HG02981 (cell line): ENCODE data around the gene DUSP3.

Experiments used
- ATAC-seq: cut with Tn5 transposase; IDR thresholded peaks from one replicate; pipeline ENCODE4 v1.9.1; 2021; ENCODE audit warnings: mild to moderate bottlenecking, moderate library complexity; ENCODE audit not compliant: unreplicated experiment

DUSP3 gene

DNA sequence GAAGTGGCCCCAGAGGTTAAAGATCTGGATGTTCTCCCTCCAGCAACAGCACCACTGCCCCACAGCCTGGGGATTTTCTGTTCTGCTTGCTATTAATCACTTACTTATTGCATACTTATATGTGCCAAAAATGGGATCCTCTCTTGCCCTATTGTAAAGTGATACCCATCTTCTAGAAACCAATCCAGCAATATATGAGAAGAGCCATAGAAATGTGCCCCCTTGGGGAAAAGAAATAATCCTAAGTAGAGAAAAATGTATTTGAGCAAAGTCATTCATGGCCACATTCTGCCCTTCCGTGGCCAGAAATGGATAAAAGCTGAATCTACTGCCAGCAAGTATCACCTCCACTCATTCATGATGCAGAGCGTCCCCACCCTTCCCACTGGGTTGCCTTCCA is 41.1 kb downstream of the DUSP3 start:
- ATAC-seq: no peak

DNA sequence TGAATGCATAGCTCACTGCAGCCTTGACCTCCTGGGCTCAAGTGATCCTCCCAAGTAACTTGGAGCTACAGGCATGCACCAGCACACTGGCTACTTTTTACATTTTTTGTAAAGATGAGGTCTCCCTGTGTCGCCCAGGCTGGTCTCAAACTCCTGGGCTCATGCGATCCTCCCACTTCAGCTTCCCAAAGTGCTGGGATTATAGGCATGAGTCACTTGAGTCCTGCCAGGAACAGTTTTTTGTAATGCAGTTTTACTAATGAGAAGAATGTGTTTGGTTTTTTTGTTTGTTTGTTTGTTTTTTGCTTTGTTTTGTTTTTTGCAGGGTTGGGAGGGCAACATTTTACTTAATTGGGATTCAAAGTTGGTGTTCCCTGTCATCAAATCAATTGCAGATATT is 42.4 kb downstream of the DUSP3 start:
- ATAC-seq: no peak

DNA sequence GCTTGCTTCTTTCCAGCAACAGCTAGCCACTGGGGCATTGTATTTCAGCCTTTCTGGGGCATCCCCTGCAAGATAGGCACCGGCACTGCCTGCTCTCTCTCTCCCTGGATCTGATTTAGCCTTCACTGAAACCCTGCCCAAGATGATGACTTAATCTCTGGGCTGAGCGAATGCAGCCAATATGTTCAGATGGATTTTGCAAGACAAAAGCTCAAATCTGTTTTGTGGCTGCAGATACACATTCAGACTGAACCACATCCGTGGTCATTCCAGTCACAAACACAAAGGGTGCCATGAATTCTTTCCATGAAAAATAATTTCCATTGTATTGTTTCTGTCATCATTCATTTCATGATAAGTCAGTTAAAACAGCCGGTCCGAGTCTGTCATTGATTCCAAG is 44.4 kb downstream of the DUSP3 start:
- ATAC-seq: no peak

DNA sequence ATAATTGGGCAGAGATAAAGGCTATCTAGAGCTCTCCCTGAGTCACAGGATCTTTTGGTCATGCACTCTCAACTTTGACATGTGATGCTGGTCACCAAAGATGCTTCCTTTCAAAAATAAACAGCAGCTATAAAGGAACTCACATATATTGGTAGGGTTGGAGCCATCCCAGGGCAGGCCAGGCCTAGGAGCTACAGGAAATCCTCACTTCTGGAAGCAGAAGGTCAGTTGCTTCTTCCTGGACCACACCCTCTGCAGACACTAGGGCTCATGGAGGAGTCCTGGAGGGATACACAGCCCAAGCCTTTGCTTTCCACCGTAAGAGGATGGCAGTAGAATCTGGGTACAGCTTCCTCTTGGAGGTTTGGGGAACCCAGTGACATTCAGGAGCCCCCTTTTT is 44.8 kb downstream of the DUSP3 start:
- no peak for ATAC-seq

DNA sequence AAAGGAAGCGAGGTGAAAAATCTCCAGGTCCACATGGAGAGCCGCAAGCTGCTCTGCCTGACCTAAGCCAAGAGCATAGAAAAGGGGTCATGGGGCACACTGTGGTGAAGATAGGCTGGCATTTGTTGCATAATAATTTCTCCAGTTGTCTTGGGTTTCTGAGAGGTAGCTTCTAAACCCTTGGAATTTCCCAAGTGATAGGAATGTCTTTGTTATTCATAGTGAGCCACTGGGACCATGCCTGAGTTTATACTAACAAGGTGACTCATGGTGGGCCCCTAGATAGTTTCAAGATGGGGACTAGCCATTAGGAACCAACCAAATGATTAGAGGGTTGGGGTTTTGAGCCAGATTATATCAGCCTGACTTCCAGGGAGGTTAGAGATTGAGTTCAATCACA is 45.8 kb downstream of the DUSP3 start:
- no peak for ATAC-seq

DNA sequence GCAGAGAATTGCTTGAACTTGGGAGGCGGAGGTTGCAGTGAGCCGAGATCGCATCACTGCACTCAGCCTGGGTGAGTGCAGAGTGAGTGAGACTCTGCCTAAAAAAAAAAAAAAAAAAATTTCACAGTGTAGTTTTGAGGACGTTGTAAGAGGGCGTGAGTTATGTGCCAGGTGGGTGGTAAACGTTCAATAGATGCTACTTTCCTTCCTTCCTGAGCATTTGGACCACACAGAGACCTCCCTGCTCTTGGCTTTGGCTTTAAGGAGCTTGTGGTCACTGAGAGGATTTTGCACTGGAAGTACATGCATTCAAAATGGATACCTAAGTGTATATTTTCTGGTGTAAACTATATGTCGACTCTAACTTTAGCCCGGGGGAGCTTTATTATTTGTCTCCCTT is 50.7 kb downstream of the DUSP3 start:
- no peak for ATAC-seq

DNA sequence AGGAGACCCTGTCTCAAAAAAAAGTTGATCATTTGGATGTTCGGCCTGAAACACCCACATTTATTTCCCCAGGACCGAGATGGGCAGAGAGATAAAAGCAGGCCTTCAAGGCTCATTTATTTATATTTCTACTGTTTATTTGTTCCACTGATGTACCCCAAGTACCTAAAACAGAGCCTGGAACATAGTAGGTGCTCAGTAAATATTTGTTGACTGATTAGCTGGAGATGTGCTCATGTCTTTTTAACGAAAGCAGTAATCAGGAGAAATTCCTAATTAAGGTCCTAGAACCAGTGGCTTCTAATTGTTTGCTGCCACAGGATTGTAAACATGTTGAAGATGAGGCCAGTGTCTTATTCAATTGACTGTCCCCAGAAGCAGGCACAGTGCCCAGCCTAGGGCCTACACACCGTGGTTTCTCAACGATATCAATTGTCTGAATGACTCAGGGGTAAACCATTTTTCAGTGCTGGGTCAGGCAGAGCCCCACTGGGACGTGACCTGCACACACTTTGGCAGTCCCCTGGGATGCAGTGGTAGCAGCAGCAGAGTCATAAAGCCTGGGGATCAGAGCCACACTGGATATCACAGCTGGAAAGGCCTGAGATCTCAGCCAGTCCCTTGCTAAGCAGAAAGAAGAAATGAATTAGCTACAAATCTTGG is 54.9 kb downstream of the DUSP3 start:
- ATAC-seq: no peak

DNA sequence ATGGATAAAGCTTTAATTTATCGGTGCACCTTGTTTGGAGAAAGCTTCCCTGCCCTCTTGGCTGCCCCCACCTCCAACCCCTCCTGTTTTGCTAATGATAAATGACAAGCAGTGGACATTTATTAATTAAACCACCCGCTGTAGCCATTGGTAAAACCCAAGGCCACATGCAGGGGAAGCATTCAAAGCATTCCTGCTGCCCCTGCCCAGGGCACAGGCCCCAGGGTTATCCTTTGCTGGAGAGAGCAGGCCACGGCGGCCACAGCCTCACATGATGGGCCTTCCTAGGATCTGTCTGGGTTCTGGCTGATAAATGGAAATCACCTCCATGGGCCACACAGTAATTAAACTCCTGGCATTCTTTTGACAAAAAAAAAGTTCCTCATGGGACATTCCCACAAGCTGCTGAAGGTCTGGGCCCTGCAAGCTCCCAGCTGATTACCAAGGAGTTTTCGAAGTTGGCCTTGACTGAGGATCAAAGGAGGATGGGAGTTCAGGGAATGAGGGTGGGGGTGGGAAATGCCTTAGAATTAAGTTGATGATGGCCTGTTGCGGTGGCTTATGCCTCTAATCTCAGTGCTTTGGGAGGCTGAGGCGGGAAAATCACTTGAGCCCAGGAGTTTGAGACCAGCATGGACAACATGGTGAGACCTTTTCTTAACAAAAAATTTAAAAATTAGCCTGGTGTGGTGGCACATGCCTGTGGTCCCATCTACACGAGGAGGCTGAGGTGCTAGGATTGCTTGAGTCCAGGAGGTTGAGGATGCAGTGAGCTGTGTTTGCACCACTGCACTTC is 55.7 kb downstream of the DUSP3 start:
- ATAC-seq: no peak

DNA sequence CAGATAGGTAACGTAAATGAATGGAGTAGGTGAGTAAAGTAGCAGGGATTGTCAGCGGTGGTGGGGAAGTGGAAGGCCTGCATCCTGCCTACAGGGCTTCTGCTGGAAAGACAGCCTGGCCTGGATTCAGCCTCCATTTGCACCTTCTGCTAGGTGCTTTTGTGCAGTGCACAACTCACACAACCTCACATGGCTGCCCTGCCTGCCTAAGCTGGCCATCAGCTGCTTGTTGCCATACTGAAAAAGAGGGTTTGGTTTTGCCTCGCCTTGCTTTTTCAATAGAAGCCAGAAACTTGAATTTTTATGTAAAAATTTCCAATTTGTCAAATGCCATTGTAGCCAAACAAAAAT is 56.5 kb downstream of the DUSP3 start:
- ATAC-seq: no peak

DNA sequence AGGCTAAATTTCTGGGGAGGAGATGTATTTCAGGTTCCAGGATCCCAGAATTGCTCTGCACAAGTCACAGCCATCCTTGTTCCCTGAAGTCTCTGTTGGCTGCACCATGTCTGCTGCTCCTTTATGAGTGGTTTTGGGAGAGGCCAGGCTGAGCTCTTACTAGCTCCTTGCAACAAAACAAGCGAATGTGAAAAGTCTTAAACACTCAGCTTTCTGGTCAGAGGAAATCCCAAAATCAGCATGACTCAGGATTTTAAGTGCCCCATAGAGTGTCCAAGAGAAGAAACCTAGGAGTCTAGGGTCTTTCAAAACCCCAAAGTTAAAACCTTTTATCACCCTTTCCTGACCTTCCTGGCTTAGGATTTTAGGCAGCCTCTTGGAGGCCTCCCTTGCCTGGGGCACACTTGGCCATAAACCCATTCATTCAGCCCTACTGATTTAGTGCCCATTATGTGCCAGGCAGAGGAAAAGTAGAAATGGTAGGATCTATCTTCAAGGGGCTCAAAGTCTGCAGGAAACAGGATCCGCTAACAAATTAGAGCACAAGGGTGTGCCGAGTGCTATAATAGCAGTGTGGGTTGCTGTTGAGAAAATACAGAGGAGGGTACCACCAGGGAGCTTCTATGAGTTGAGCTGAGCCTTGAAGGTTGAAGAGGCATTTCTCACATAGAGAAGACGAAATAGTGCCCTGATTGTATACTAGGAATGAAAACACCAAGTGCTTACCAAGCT is 57.1 kb downstream of the DUSP3 start:
- ATAC-seq: no peak

DNA sequence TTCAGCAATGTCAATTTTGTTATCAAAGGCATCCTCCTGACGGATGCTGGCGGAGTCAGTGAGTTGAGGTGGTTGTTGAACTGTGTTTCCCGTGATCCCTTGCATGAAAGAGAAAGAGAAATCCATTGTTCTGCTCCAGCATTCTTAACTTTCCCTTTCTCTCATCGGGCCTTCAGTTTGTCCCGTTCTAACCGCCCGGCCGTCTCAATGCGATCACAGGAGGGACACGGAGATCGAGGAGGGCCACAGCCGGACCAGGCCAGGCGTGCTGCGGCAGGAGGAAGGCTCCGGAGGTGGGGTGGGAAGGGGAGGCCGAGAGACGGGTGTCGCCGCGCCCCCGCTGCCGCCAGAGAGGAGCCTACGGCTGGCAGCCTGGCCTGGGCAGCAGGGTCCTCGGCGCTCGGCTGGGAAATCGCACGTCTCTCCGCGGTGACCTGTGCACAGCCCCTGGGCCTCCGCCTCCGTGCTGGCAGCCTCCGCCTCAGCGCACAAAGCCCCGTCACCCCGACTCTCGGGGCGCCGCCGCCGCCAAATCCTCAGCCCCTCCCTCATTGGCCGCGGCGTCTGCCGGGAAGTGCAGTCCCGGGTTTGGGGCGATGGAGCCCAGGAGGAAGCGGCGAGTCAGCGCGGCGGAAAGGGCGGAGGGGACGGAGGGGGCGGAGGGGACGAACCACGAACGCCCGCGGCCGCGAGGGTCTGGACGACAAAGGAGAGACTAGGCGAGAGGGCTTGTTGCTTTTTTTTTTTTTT is 58.3 kb downstream of the DUSP3 start:
- ATAC-seq: no peak

DNA sequence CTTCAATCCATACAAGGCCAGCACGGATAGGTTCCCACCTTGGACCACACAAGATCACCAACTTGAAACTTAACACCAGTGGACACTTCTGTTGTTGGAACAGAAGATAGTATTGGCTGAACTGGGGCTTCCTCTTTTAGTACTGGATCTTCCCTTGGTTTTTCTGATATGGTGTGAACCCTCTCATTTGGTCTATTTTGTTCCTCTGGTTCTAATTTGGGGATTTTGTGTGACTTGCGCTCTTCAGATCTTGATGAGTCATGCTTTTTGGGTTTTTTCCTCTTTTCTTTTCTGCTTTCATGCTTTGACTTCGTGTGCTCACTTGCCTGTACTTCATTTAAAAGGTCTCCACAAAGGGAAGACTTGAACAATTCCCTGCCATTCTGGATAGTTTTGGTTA is 59.2 kb downstream of the DUSP3 start:
- ATAC-seq: no peak

DNA sequence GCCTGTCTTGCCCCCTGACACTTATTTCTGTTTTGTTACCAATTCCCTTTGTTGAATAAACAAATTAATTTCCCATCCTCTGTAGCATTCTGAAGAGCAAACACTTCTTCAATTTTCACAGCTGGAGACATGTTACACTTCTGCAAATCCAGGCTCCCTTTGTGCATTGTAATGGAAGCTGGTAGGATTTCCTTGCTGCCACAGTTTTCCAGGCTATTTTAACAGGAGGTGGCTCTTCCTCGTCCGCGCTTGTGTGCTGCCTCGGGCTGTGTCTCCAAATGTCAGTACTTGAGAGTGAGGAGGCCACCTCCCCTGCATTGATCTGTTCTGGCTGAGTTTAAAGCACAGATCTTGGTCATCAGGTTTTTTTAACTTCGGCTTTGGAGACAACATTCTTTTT is 60.2 kb downstream of the DUSP3 start:
- ATAC-seq: no peak

DNA sequence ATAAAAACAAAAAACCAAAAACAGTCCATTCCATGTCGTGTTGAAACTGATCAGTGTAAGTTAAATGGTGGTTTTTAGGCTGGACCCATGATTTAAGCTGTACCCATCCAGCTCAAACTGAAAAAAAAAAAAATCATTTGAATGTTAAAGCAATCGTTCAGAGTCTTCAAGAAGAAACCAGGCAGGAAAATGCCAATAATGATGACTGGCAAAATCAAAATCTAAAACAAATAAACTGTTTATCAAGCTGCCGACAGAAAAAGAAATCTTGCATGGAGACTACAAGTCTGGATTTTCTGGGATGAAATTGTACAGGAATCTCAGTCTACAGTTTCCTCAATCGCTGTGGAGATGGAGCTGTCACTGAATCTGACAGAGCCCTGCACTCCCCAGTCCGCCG is 60.9 kb downstream of the DUSP3 start:
- no peak for ATAC-seq
